Epidermal melanocyte (primary cell): ENCODE results near the gene TIAM2.
"Not testable (repeated sequence)": the region's sequence is repeated elsewhere in the genome, so short reads cannot be mapped to it uniquely, and the experiment has no call there.

Experiments used
- DNase-seq: peaks from one replicate; pipeline ENCODE4 v3.0.0; 2011; ENCODE audit warnings: low spot score; ENCODE audit not compliant: insufficient read length

The TIAM2 gene

GRCh38 chr6:155228546-155229166 lies 233.5 kb downstream of the TIAM2 start:
- DNase-seq = no peak

DNA sequence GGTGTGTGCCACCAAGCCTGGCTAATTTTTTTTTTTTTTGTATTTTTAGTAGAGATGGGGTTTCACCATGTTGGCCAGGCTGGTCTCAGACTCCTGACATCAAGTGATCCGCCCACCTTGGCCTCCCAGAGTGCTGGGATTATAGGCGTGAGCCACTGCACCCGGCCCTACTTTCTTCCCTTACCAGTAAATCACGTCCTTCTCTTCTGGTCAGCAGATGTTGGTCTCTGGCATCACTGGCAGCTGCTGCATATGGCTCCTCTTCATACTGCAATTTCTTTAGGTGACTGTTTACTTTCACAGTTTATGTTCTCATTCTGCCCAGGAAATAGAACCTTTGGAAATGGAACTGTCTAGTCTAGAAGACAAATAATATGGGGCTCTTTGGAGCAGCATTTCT lies 235.9 kb downstream of the TIAM2 start:
- not testable (repeated sequence) for DNase-seq

GRCh38 chr6:155232848-155233247 lies 237.7 kb downstream of the TIAM2 start:
- DNase-seq = no peak

DNA sequence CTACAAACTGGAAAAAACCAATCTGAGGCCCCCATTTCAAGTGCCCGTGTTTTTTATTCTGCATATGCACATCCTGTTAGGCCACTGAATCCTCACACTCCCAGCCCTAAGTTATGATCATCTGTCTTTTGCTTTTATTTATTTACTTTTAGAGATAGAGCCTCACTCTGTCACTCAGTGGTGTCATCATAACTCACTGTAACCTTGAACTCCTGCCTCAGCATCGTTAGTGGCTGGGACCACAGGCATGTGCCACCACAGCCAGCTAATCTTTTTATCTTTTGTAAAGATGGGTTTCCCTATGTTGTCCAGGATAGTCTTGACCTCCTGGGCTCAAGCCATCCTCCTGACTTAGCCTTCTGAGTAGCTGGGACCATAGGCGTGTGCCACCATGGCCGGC lies 239.1 kb downstream of the TIAM2 start:
- DNase-seq = no peak

DNA sequence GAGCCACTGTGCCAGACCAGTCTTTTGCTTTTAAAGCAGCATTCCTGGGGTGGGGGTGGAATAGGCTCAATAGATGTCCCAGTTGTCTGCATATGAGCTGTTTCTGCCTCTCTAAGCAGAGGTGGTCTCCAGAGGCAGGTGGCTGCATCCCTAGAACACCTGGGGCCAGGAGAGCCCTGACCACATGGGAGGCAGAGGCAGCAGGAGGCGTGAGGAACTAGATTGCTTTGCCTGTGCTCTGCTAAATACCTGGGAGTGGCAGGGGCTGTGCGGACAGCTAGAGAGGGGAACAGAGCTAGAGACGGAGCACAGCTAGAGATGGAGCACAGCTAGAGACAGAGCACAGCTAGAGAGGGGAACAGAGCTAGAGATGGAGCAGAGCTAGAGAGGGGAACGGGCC lies 239.6 kb downstream of the TIAM2 start:
- DNase-seq = no peak

GRCh38 chr6:155235087-155235486 lies 240.0 kb downstream of the TIAM2 start:
- DNase-seq = no peak

GRCh38 chr6:155237613-155238012 lies 242.5 kb downstream of the TIAM2 start:
- DNase-seq = no peak

GRCh38 chr6:155240905-155241600 lies 245.9 kb downstream of the TIAM2 start:
- DNase-seq = no peak

DNA sequence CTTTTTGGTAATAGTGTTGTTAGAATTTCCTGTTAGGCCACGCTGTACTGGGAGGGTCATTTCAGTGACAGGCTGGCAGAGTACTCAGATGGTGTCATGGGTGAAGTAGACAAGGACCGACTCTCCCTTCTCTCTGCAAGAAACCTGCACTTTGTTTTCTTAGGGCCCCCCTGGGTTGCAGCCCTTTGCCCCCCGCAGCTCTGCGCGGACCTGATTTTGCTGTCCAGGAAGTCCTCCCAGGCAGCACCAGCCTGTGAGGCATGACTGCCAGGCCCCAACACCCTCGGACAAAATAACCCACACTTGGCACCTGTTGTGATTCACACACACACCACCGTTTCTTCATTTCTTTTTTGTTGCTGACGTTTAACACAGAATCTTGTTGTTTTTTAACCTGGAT lies 246.9 kb downstream of the TIAM2 start:
- no peak for DNase-seq

GRCh38 chr6:155244434-155244833 lies 249.3 kb downstream of the TIAM2 start:
- no peak for DNase-seq

GRCh38 chr6:155245193-155245592 lies 250.1 kb downstream of the TIAM2 start:
- DNase-seq = no peak

- DNase-seq = peak; percentile 38
Observed at GRCh38 chr6:155245831-155246230, 250.7 kb downstream of the TIAM2 start.

- DNase-seq = no peak
Observed at GRCh38 chr6:155246825-155247224, 251.7 kb downstream of the TIAM2 start.

GRCh38 chr6:155247618-155248007 lies 252.5 kb downstream of the TIAM2 start:
- DNase-seq = no peak

- DNase-seq = no peak
Observed at GRCh38 chr6:155248008-155249001, 253.2 kb downstream of the TIAM2 start.

DNA sequence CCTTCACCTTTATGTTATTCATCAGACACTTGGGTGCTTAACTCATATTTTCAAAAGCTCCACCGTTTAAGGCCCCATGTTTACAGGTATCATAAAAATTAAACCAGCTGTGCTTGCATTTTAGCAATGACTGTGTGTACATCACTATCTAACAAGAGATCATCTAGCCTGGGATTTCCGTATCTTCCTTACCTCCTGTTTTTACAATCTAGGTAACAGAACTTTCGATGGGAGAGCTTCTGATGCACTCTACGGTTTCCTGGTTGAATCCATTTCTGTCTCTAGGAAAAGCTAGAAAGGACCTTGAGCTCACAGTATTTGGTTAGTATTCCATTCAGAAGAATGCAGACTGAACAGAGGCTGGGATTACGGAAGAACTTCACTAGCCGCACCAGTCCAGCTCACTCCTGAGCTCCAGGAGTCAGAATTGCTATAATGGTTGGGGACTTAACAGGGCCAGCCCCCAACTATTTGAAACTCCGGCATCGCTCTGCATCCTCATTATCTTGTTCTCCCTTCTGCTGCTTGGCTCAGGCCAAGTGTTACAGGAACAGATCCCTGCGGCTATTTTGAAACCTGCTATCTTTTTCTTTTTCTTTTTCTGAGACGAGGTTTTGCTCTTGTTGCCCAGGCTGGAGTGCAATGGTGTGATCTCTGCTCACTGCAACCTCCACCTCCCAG lies 255.7 kb downstream of the TIAM2 start:
- no peak for DNase-seq

GRCh38 chr6:155252581-155252980 lies 257.5 kb downstream of the TIAM2 start:
- DNase-seq = no peak

DNA sequence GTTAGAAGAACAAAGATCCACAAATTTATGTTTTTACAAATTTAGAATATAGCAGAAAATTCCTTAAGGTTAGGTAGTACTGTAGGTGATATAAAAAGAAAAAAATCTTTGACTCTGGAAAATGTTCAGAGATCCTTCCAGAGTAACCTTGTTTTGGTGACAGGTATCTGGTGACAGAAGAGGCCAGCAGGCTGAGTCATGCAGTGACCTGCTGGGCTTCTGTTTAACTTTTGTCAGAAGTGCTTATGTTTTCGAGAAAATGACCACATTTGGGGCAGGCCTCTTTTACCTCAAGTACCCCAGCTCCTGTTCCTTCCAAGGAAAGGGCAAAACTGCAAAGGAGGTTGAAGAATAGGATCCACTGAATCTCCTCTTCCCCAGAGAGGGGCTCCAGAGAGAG lies 258.2 kb downstream of the TIAM2 start:
- no peak for DNase-seq

- no peak for DNase-seq
Observed at GRCh38 chr6:155254139-155254538, 259.0 kb downstream of the TIAM2 start.

- DNase-seq = no peak
Observed at GRCh38 chr6:155256122-155256795, 261.1 kb downstream of the TIAM2 start.

- DNase-seq = no peak
Observed at GRCh38 chr6:155257796-155258195, 262.7 kb downstream of the TIAM2 start.
